ENCODE results near the gene IL23A. TPM values are rescaled to one million over a fixed set of nuclear protein-coding genes. Genes with fewer than 3 reads are reported as not detected.

IL23A gene
- total and polyA plus RNA-seq, 2 of the 13 experiments (the other 11 are each of a cell fraction or from before 2014, with no cell fraction given): 0.33 to 0.35 TPM

DNA sequence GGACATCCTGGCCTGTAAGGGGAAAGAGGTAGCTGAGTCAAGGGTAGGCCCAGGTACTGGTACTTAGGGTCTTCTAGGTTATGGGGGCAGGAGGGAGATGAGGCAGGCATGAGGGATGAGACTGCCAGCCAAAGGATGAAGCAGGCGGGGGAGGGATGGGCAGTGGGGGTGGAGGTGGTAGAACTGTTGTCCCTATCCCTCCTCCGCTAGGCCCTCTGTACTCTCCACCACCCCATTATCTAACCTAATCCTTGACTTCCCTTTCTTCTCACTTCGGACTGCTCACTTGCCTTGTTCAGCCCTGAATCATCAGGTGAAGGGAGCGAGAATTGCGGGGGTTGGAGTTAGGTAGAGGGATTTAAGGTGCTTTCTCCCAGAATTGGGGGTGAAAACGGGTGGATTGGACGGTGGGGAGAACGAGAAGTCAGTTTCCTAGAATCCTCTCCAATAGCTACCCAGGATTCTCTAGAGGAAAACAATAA, 5.4 kb upstream of the IL23A start (continued):
- no peak for TF ChIP-seq PAXIP1 (CRISPR knock-in tag; conservative IDR thresholded peaks at IDR 0.05)
- TF ChIP-seq ZNF329 (CRISPR knock-in tag; IDR thresholded peaks at IDR 0.05; ENCODE audit: low read depth): no peak
- TF ChIP-seq HNRNPH1 (optimal IDR thresholded peaks at IDR 0.05; ENCODE audit: low read depth, low read length): no peak
- no peak for TF ChIP-seq ZMYM2 (CRISPR knock-in tag; IDR thresholded peaks at IDR 0.05)
- TF ChIP-seq MAFK (conservative IDR thresholded peaks at IDR 0.05 in 1 of 2, IDR thresholded peaks at IDR 0.05 in 1 of 2; ENCODE audit: low read length in 2 of 2): no peak
- TF ChIP-seq ZNF274 (CRISPR knock-in tag; IDR thresholded peaks at IDR 0.05): peak; percentile 70

- Histone ChIP-seq H2AFZ (ENCODE audit: low read length) (peak within 1 kb of the TSS; percentile 49), H3K9ac (ENCODE audit: insufficient read depth, low read depth, low read length) (peak within 1 kb of the TSS; percentile 83), H3K36me3 (replicated peaks in 1 of 2; ENCODE audit: control insufficient read depth in 1 of 2, insufficient read depth in 2 of 2, low read length in 2 of 2) (no peaks in the 10 kb centered on the region), H3K27me3 (ENCODE audit: control insufficient read depth in 1 of 2, insufficient read depth in 2 of 2, low read length in 2 of 2) (no peaks in the 10 kb centered on the region; a peak in 1 of 5 replicates), H3K9me3 (ENCODE audit: low read length) (no peaks in the 10 kb centered on the region), H3K4me3 (replicated peaks in 1 of 3; ENCODE audit: insufficient read depth in 1 of 3, low read depth in 2 of 3, low read length in 3 of 3) (peak within 1 kb of the TSS; percentile 60 to 74 (median 71)), H4K20me1 (ENCODE audit: insufficient read depth, low read length) (no peaks in the 10 kb centered on the region), H3K4me1 (ENCODE audit: insufficient read depth, low read length) (peaks cover 48% of the 10 kb centered on the region), H3K4me2 (ENCODE audit: low read depth, low read length) (peak within 1 kb of the TSS; percentile 88), H3K27ac (ENCODE audit: extremely low read length, insufficient read depth, low read length) (peak within 1 kb of the TSS; percentile 88), H3K79me2 (ENCODE audit: insufficient read depth, low read length) (no peaks in the 10 kb centered on the region)
- peak; percentile 96 for DNase-seq (ENCODE audit: low spot score)
- no TSS peak for BruUV-seq (replicated peaks)
- WGBS (ENCODE audit: low lambda C conversion rate): under 1% methylated on average over 26 of the region's 45 CpGs
- ATAC-seq: peak; percentile 99
- intact Hi-C loops (cut with micrococcal nuclease; ENCODE audit: unreplicated experiment) (loop anchor here (1.0 kb wide), 1 partner anchor 130 kb away; no protein-coding TSS in a partner anchor), in situ Hi-C loops (cut with HindIII; ENCODE audit: extremely low pct_ligation_motif_present, low pct_unique_long_range_greater_than_20kb) (no loop called here)
- ChIA-PET POLR2A (interaction anchor here (0.7 to 4.7 kb wide), 22 partner anchors 9 to 778 kb away, joined by 3 to 81 read pairs (median 4); partner anchors contain the start of genes APOF, CNPY2, COQ10A and ESYT1), CTCF (ENCODE audit: low intra/inter-chr PET ratio, low total read pairs) (interaction anchor here (2.0 kb wide), 1 partner anchor 130 kb away, joined by 5 read pairs; no protein-coding TSS in a partner anchor)
- peak; percentile 67 for FAIRE-seq
- TF ChIP-seq ZNF17 (CRISPR knock-in tag; IDR thresholded peaks at IDR 0.05): 0 out of 2 replicates have a peak, but pooled peaks have one; percentile 37
- peak; percentile 98 for TF ChIP-seq PHF21A (CRISPR knock-in tag; IDR thresholded peaks at IDR 0.05)
- TF ChIP-seq ASH2L (IDR thresholded peaks at IDR 0.05; ENCODE audit: insufficient read length, low read depth, low read length): peak; percentile 52
- peak; percentile 68; the same call in 1 of the 2 replicates for TF ChIP-seq ERF (CRISPR knock-in tag; IDR thresholded peaks at IDR 0.05)
- TF ChIP-seq ZNF232 (CRISPR knock-in tag; IDR thresholded peaks at IDR 0.05; ENCODE audit: borderline replicate concordance): no peak
- 0 out of 2 replicates have a peak, but pooled peaks have one; percentile 25 for TF ChIP-seq ESRRA (CRISPR knock-in tag; IDR thresholded peaks at IDR 0.05; ENCODE audit: low read depth)
- TF ChIP-seq PRDM10 (CRISPR knock-in tag; IDR thresholded peaks at IDR 0.05; ENCODE audit: low read depth): peak; percentile 96
- TF ChIP-seq GATAD1 (CRISPR knock-in tag; IDR thresholded peaks at IDR 0.05): peak; percentile 89
- peak; percentile 18; the same call in 1 of the 2 replicates for TF ChIP-seq GATAD2A (CRISPR knock-in tag; IDR thresholded peaks at IDR 0.05)
Observed at GRCh38 chr12:56333679-56334489, 4.8 kb upstream of the IL23A start, which contains the start of gene PAN2. TSS of gene PAN2 (minus strand) at chr12:56334000. CDS start at chr12:56333094, 906 bp downstream.

Data from HepG2 (cell line).